PFSK-1 (cell line): Measurements from ENCODE around the gene ZNHIT2.
A peak's percentile ranks its signal among the peaks of the same experiment; 100 is the strongest.

Source experiments
- POLR2AphosphoS5 ChIP-seq: IDR thresholded peaks from 2 replicates; pipeline ENCODE4 v1.6.1; 2012; ENCODE audit warnings: low read depth, mild to moderate bottlenecking, control low read depth, low read length, moderate library complexity
- REST ChIP-seq, 2 experiments: IDR thresholded peaks; 2 replicates each; pipeline versions ENCODE4 v1.6.1 to v1.8.0; 2011 to 2012; ENCODE audit warnings: low read depth in 2 of 2, low read length in 2 of 2, control low read depth in 1 of 2, inconsistent platforms in 1 of 2, mild to moderate bottlenecking in 1 of 2, moderate library complexity in 1 of 2; ENCODE audit not compliant: insufficient read depth in 1 of 2
- SIN3A ChIP-seq: IDR thresholded peaks from 2 replicates; pipeline ENCODE4 v1.6.1; 2012; ENCODE audit warnings: mild to moderate bottlenecking, low read length, moderate library complexity, borderline replicate concordance; ENCODE audit not compliant: insufficient read depth
- TAF1 ChIP-seq: IDR thresholded peaks from 2 replicates; pipeline ENCODE4 v1.6.1; 2012; ENCODE audit warnings: low read length, control low read depth, borderline replicate concordance; ENCODE audit not compliant: insufficient read depth

- TF ChIP-seq SIN3A = no peak
- TF ChIP-seq POLR2AphosphoS5 = 0 out of 2 replicates have a peak, but pooled peaks have one; percentile 41
- TF ChIP-seq REST (IDR thresholded peaks at IDR 0.05; ENCODE audit: insufficient read depth in 1 of 2, low read depth in 2 of 2, low read length in 2 of 2) = no peak
- no peak for TF ChIP-seq TAF1
These were observed 4.7 kb downstream of the ZNHIT2 start for GRCh38 chr11:65112546-65113360.
